Activated CD4-positive, CD25-positive, alpha-beta regulatory T cell treated with anti-CD3 and anti-CD28 coated beads, Interleukin-2, amount 50 U/mL, for 72 hours (primary cell): ENCODE data around the gene SLC2A4.

Source experiments
- DNase-seq: peaks from one replicate; pipeline ENCODE4 v3.0.0; 2021

The SLC2A4 gene

DNA sequence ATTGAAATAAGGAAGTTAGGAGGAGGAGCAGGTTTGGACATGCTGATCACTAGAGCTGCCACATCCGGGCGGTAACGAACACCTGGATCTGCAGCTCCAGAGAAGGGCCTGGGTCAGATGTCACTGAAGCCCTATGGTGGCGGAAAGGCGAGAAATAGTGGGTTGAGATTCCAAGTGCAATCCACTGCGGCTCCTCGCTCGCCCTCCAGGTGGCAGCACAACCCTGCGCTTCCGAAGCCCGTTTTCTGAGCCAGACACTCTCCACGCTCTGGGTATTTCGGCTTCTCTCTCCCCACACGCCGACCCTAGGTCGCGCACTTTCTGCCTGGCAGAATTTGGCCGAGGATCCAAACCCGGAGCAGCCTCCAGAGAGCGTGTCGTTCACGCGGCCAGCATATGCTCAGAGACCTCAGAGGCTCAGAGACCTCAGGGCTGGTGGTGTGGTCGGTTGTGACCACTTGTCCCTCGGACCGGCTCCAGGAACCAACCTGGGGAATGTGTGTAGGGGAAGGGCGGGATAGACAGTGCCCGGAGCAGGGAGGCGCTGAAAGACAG lies 922 bp upstream of the SLC2A4 start:
- DNase-seq: peak; percentile 76

DNA sequence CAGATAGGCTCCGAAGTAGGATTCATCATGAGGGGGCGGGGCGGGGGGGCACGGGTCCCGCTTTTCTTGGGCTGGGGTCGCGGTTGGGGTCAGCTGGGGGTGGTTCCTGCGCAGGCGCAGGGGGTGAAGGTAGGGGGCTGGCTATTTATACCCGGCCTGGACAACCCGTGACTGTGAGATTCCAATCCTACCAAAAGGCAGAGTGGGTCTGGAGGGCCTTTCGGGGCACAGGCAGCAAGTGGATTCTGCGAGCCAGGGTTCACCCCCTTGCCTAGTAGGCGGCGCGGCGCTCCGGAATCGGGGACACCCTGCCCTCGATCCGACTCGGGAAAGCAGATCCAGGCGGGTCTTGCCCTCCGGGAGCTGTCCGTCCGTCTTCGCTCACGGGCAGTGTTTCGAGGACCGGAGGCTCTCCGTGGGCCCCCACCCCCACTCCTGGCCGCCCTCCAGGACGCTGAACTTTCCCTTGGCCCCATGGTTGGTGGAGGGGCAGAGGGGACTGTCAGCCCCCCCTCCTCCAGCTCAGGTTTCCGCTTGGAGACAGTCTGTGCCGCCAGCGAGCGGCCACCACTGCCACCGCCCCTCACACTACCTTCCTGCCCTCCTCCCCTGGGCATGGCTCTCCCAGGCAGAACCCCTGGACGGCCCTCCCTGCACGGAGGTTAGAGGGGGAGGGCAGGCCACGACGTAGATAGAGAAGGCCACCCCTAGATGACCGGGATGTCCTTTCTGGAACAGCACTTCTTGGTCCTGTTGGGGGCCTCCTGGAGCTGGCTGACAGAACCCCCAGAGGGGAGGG lies 634 bp downstream of the SLC2A4 start:
- DNase-seq: no peak

DNA sequence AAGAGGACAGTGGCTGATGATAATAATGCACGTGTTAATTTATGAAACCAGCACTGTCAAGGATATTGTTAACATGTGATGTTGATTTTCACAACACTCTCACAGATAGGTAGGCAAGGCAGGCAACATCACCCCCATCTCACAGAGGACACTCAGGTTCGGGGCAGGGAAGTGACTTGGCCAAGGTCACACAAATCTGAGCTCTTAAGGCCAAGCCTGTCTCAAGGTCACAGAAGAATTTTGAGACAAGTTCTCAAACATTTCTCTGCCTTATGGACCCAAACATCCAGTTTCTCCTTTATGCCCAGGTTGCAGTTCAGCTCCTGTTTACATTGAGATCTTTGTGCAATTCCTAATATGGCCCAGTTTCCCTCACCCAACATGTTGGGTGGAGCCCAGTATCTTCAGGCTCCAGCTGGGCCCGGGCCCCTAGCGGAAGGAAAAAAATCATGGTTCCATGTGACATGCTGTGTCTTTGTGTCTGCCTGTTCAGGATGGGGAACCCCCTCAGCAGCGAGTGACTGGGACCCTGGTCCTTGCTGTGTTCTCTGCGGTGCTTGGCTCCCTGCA lies 1.3 kb downstream of the SLC2A4 start:
- no peak for DNase-seq

DNA sequence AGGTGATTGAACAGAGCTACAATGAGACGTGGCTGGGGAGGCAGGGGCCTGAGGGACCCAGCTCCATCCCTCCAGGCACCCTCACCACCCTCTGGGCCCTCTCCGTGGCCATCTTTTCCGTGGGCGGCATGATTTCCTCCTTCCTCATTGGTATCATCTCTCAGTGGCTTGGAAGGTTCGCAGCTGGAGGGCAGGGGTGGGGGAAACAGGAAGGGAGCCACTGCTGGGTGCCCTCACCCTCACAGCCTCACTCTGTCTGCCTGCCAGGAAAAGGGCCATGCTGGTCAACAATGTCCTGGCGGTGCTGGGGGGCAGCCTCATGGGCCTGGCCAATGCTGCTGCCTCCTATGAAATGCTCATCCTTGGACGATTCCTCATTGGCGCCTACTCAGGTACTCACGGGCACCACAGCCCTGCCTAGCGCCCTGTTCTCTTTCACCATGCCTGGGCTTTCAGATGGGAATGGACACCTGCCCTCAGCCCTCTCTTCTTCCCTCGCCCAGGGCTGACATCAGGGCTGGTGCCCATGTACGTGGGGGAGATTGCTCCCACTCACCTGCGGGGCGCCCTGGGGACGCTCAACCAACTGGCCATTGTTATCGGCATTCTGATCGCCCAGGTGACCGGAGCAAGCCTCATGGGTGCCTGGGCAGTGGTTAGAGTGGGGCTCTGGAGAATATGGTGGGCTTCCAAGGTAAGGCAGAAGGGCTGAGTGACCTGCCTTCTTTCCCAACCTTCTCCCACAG lies 2.1 kb downstream of the SLC2A4 start:
- DNase-seq: no peak

DNA sequence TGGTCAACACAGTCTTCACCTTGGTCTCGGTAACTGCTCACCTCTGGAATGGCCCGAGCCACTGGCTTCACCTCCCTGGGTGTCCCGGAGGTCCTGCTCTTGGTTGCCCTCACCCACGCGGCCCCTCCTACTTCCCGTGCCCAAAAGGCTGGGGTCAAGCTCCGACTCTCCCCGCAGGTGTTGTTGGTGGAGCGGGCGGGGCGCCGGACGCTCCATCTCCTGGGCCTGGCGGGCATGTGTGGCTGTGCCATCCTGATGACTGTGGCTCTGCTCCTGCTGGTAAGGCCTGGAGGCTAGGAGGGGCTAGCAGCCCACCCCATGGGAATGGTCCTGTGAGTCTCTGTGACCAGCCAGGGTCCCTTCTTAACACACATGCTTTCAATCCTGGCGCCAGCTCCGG lies 3.4 kb downstream of the SLC2A4 start:
- no peak for DNase-seq

DNA sequence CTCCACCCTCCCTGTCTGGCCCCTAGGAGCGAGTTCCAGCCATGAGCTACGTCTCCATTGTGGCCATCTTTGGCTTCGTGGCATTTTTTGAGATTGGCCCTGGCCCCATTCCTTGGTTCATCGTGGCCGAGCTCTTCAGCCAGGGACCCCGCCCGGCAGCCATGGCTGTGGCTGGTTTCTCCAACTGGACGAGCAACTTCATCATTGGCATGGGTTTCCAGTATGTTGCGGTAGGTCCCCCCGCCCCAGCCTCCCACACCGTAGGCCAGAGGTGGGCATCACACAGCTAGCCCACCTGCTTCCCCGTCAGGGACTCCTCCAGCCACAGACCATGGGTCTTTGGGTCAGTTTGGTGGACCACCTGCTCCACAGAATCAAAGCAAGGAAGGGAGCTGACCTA lies 4.2 kb downstream of the SLC2A4 start:
- DNase-seq: no peak

DNA sequence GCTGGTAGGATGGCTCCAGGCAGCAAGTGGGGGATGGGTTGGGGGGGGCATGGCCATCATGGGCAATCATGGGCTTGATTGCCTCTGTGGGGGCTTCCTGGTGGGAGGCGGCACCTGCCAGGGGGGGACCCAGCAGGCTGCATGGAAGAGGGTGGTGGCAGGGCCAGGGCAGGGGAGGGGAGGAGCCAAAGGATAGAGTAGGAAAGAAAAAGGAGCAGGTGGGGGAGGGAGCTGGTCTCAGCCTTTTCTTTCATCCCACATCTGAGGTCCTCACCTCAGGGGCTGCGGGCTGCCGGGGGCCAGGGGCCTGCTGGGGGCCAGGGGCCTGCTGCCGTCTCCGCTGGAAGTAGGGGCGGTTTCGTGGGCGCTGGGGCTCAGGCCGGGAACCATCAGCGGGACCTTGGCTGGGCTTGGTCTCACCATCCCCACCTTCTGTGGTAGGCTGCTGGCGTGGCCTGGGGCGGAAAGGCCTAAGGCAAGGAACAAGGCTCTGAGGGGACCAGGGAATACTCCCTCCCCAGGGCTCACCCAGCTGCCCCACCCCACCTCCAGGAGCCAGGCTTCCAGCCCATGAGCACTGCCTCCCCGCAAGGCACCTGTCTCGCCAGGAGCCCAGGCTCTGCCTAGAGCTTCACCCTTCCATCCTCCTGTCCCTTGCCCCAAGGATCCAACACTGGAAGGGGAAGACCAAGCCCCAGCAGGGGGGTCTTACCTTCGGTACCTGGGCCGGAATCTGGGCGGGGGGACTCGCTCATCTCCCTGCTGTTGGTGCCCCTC lies 7.9 kb downstream of the SLC2A4 start:
- no peak for DNase-seq

DNA sequence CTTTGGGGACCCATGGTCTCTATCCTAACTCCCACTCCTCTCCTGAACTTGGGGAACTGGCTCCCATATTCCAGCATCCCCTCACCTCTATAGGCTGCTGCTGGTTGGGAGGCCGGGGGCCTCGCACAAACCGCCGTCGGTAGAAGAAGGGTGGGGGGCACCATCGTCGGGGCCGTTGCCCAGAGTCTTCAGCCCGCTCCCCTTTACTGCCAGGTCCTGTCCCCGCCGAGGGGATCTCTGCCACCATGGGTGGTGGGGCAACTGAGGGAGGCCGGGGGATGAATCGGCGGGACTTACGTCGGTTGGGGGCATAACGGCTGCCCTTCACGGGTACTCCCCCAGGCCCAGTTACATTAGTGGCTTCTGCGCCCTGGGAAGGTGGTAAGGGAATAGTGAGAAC lies 8.6 kb downstream of the SLC2A4 start:
- no peak for DNase-seq

DNA sequence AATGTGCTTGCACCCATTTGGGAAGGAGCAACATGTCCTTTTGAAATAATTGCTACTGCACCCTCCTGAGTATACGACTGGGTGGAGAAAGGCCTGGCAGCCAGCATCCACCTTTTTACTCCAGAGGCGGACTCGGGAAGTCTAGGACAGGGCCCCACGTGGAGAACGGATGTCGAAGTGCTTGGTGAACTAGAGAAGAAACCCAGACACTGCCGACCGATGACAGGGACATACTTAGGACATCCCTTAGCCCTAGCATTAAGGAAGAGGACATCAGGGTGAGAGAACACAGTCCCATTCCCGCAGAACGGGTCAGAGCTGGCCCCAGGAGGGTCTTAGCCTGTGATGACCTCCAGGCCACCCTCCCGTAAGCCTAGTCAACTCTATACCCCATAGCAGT lies 9.2 kb downstream of the SLC2A4 start:
- DNase-seq: no peak

DNA sequence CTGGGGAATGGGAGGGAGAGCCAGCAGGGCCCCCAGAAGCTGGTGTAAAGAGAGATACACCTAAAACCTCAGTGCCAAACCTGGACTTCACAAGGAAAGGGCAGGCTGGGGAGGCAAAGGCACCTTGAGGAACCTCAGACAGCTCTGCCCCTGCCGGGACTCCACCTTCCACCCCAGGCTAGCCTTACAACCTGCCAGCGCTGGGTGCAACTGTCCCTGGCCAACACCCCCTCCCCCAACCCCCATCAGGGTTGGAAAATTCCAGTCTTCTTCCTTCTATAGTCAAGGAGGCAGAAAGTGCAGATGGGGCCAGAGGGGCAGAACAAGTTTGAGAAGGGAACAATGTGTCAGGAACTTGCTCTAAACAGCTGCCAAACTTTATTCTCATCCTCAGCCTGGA lies 10.7 kb downstream of the SLC2A4 start:
- DNase-seq: no peak

DNA sequence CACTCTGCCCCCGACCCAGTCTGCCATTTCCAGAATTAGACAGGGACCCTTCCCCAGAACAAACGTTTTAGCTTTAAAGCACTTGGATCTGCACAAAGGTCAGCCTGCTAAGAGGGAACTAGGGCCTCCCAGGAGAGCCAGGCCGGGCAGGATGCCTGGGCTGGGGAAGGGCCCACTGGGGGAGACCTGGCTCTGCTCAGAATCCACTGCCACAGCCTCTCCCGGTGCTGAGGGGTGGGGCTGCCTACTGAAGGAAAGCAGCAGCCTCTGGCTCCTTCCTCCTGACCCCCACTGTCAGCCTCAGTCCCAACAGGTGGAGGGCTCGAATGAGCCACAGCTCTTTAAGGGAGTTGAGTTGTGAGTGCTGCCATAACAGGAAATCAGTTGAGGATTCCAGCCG lies 11.2 kb downstream of the SLC2A4 start:
- no peak for DNase-seq

DNA sequence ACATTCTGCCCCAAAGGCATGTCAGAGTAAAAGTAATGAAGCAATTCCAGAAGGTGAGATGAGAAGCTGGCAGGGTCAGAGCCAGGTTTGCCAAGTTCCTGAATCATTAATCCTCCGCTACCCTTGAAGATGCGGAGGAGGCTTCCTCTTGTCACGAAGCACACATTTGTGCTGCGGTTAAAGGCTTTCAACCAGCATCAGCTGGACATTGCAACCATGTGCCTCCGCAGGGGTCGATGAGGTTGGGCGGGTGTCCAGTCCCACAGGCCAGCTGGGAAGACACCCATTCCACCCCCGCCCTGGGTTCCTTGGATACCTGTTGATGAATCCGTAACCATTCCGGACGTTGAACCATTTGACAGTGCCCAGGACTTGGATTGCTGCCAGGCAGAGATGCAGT lies 11.6 kb downstream of the SLC2A4 start:
- no peak for DNase-seq

DNA sequence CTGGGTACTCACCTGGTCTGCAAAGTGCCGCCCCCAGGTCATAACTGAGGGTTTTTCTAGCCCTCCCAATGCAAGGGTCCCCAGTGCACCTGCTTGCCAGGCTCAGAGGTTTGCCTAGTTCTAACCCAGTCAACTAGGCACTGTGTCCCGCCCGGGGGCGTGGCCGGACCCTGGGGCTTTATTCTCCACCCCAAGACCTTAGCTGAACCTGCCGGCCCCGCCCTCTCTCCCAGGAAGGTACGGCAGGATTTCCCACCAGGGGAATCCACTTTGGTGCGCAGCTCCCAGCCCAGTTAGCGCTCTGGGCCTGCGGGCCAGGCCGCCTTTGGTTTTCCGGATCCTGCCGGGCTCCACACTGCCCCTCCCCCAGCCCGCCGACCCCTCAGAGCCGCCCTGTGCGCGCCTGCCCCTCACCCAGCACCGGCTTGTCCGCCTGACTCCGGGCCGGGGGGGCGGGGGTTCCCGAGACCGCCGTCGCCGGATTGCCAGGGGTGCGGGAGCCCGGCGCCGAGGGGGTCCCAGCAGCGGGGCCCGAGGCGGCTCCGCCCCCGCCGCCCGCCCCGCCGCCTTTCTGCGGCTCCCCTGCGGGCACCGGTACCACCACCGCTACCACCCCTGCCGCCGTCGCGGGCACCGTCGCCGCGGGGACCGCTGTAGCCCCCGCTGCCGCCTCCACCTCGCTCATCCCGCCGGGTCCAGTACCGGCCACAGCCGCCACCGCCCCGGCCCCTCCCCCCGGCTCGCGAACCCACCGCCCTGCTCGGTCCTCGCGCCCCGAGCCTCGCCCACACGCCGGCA lies 12.5 kb downstream of the SLC2A4 start:
- no peak for DNase-seq

DNA sequence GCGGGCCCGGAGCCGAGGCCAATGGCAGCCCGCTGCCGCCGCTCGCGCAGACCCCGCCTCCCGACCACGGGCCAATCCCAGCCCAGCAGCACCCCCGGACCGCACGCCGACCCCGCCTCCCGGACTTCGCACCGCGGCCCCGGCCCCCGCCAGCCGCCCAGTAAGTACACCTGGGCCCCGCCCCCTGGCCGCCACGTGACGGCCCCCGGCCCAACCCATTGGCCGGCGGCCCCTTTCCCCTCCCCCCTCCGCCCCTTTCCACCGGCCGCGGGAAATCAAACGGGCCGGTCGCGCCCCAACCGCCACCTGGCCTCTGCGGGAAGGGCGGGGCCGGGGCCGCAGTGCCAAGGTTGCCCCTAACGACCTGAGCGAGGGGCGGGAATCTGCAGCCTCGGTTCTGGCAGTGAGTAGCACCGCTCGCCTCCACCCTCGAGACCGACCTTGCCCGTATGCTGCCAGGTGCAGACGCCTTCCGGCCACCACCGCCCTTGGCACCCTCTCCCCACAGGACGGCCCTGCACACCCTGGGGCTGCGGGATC lies 13.2 kb downstream of the SLC2A4 start, which contains the start of gene YBX2:
Gene YBX2, minus strand, starts transcription at position 26 of the 540 bp plus-strand sequence. CDS start 139 bp downstream, outside the sequence.
- peak; percentile 64 for DNase-seq

DNA sequence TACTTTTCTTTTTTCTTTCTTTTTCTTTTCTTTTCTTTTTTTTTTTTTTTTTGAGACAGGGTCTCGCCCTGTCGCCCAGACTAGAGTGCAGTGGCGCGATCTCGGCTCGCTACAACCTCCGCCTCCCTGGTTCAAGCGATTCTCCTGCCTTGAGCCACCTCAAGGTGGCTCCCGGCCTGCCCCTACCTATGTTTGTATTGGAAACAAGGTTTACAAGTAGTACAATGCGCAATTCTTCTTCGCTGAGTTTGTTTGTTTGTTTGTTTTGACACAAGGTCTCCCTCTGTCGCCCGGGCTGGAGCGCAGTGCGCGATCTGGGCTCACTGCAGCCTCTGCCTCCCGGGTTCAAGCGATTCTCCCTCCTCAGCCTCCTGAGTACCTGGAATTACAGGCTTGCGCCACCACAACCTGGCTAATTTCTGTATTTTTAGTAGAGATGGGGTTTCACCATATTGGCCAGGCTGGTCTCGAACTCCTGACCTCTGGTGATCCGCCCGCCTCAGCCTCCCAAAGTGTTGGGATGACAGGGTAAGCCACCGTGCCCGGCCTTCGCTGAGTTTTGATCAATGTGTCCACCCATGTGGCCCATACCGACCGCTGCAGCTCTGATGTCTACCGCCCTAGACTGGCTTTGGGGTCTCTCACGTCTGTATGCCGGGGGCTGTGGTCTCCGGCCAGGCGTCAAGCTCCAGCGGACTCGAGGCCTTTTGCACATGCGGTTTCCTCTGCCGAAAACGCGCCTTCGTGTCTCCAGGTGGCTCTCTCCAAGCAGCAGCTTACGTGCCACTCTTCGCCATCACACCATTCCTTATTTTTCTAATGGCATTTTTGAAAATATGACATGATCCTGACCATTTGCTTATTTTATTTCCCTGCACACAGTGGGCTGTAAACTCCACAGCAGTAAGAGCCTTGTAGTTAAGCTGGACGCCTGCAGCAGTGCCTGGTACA lies 14.0 kb downstream of the SLC2A4 start:
- no peak for DNase-seq

DNA sequence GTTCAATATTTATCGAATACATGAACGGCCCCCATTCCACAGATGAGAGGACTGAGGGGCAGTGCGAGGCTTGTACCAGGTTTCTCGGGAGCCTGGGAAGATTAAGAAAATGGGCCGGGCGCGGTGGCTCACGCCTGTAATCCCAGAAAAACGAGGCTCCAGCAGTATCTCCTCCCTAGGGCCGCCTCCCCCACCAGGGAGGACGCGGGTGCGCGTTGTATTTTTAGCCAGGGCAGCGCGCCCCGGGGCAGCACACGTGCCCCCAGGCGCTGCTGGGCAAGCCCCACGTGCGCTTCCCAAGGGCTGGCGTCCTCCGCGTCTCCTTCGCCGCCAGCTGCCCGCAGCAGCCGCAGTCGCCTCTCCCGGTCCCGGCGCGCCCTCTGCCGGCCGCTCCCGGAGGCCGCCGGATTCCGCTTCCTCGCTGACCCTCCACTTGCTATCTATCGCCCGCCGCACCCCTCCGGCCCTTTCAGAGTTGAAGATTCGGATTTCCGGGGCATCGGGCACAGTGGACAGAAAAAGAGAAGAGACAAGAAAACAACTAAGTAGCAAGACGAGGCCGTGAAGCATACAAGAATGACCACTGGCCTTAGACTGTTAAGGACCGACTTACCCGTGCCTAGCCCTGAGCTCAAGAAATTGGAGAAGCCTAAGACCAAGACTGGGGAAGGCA lies 14.8 kb downstream of the SLC2A4 start:
- peak; percentile 85 for DNase-seq

DNA sequence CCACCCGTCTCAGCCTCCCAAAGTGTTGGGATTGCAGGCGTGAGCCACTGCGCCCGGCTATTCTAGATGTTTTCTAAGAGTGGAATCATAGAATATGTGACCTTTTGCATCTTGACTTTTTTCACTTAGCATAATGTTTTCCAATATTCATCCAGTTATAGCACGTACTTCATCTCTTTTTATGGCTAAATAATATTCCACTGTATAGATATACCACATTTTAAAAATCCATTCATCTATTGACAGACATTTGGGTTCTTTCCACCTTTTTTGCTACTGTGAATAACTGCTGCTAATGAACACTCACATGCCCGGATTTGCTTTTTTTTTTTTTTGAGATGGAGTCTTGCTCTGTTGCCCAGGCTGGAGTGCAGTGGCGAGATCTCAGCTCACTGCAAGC lies 22.7 kb downstream of the SLC2A4 start:
- no peak for DNase-seq

DNA sequence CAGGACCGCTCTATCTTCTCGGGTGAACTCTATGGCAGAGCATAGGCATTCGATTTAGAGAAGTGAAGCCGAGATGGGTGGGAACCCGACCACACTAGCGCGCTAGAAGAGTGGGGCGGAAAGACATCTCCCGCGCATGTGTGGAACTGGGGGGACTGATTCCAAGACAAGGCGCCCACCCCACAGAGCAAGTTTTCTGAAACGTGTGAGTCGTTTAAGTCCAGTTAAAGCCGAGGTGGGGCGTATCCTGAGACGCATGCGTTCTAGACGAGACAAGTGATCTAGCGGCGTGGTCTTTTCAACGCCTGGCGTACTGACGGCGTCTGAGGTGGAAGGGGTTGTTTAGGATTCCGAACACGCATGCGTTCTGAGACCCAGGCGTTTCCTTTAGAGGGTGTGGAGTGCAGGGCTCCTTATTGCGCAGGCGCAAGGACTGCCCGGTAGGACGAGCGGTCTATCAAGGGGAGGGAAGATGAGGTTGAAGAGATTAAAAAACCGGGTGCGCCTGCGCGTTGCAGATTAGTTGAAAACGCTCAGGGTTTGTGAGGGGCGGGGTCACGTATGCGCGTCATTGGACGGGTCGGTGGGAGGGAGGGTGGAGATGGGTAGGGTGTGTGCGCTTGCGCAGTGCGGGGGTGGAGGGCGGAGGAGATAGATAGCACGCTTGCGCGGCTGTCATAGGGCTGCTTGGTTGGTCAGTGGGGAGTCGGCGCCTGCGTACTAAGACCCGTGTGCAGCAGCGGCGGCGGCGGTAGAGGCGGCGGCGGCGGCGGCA lies 25.6 kb downstream of the SLC2A4 start, which contains the start of gene EIF5A:
Gene EIF5A, plus strand, starts transcription at position 718 of the 775 bp plus-strand sequence. CDS start 2,008 bp downstream, outside the sequence.
- DNase-seq: peak; percentile 100
